T-helper 2 cell treated with Interferon-gamma antibody and Interleukin-4, amounts not matched to agents 100 ng/mL and 5 ng/mL, for 36 hours (primary cell): ENCODE measurements around the gene TEDC2. TPM values are rescaled to one million over a fixed set of nuclear protein-coding genes. Genes with fewer than 3 reads are reported as not detected.

ENCODE experiments used
- intact Hi-C: fragments of 100-400 bp; cut with micrococcal nuclease; formaldehyde crosslinking; loops from one replicate; pipeline ENCODE4 v1.15.1; 2023
- total RNA-seq: library from RNA; stranded (reverse); gene quantifications from 2 replicates; pipeline ENCODE4 v1.2.3, GENCODE V29; 2022

Gene TEDC2
- total RNA-seq, 1 donor from 2014 or later = 21.6 TPM

GRCh38 chr16:2492292-2492691, 32.4 kb downstream of the TEDC2 start:
- intact Hi-C loops = no loop called here

GRCh38 chr16:2493605-2494004, 33.7 kb downstream of the TEDC2 start:
- intact Hi-C loops = no loop called here

- intact Hi-C loops = no loop called here
Measured at GRCh38 chr16:2494616-2495015, 34.7 kb downstream of the TEDC2 start.

- intact Hi-C loops = no loop called here
Measured at GRCh38 chr16:2495041-2495440, 35.1 kb downstream of the TEDC2 start.

- intact Hi-C loops = no loop called here
Measured at GRCh38 chr16:2496223-2497115, 36.6 kb downstream of the TEDC2 start.

GRCh38 chr16:2497116-2497630, 37.3 kb downstream of the TEDC2 start:
- intact Hi-C loops = no loop called here

- intact Hi-C loops = no loop called here
Measured at GRCh38 chr16:2497695-2498484, 38.0 kb downstream of the TEDC2 start.

GRCh38 chr16:2498531-2499253, 38.8 kb downstream of the TEDC2 start:
- intact Hi-C loops = no loop called here

- intact Hi-C loops = no loop called here
Measured at GRCh38 chr16:2499454-2499853, 39.5 kb downstream of the TEDC2 start.

GRCh38 chr16:2499890-2500429, 40.1 kb downstream of the TEDC2 start:
- intact Hi-C loops = loop anchor here (2.0 kb wide), 2 partner anchors 159 to 305 kb away; partner anchors contain the start of gene ABCA3

GRCh38 chr16:2500430-2500917, 40.6 kb downstream of the TEDC2 start:
- intact Hi-C loops = loop anchor here (2.0 kb wide), 2 partner anchors 160 to 306 kb away; partner anchors contain the start of gene ABCA3

- intact Hi-C loops = loop anchor here (2.0 kb wide), 2 partner anchors 160 to 306 kb away; partner anchors contain the start of gene ABCA3
Measured at GRCh38 chr16:2500918-2501750, 41.2 kb downstream of the TEDC2 start.

GRCh38 chr16:2501946-2502895, 42.3 kb downstream of the TEDC2 start:
- intact Hi-C loops = loop anchor here (2.0 kb wide), 2 partner anchors 161 to 307 kb away; partner anchors contain the start of gene ABCA3

GRCh38 chr16:2505695-2506094, 45.8 kb downstream of the TEDC2 start:
- intact Hi-C loops = no loop called here

- intact Hi-C loops = no loop called here
Measured at GRCh38 chr16:2507052-2507659, 47.2 kb downstream of the TEDC2 start.

GRCh38 chr16:2507665-2508064, 47.8 kb downstream of the TEDC2 start:
- intact Hi-C loops = no loop called here

- intact Hi-C loops = no loop called here
Measured at GRCh38 chr16:2508722-2509400, 49.0 kb downstream of the TEDC2 start.
